ENCODE results near the gene TNNI2.

DNA sequence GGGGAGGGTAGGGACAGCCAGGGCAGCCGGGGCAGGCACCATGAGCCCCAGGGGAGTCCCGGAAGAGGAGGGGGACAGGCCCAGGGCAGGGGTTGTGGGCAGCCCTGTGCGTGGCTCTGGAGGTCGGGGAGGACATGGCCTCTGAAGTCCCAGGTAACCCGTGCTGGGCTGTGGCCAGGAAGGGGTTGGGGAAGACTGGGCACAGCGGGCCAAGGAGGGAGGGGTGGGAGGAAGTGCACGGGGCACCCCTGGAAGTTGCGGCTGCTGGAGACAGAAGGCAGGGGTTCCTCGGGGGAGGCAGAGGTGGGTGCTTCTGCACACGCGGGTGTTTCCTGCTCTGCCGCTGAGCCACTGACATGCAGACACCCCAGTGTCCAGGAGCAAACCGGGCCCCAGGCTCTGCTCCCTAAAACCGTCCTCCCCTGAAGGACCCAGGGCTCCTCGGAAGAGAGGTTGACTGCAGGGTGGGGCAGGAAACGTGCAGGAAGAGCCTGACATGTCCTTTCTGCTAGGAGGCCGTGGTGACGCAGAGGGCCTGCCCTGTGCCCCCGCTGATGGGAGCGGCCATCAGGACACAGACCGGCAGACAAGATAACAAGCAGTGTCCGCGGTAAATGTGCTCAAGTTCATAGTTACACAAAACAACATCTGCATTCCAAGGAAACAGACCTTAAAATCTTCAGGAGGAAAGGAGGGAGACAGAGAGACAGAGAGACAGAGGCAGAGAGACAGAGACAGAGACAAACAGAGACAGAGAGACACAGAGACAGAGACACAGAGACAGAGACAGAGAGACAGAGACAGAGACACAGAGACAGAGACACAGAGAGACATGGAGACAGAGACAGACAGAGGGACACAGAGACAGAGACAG is 5.7 kb downstream of the TNNI2 start:
- no peak for TF ChIP-seq CTCF (IDR thresholded peaks at IDR 0.05)
- peak in 1 of 2 donors; percentile 38 for TF ChIP-seq POLR2A (IDR thresholded peaks at IDR 0.05)
